Fibroblast of skin of right biceps (primary cell): Measurements from ENCODE around the gene OSM.

Source experiments
- DNase-seq: peaks from one replicate; pipeline ENCODE4 v3.0.0-alpha.2; 2013

The OSM gene

DNA sequence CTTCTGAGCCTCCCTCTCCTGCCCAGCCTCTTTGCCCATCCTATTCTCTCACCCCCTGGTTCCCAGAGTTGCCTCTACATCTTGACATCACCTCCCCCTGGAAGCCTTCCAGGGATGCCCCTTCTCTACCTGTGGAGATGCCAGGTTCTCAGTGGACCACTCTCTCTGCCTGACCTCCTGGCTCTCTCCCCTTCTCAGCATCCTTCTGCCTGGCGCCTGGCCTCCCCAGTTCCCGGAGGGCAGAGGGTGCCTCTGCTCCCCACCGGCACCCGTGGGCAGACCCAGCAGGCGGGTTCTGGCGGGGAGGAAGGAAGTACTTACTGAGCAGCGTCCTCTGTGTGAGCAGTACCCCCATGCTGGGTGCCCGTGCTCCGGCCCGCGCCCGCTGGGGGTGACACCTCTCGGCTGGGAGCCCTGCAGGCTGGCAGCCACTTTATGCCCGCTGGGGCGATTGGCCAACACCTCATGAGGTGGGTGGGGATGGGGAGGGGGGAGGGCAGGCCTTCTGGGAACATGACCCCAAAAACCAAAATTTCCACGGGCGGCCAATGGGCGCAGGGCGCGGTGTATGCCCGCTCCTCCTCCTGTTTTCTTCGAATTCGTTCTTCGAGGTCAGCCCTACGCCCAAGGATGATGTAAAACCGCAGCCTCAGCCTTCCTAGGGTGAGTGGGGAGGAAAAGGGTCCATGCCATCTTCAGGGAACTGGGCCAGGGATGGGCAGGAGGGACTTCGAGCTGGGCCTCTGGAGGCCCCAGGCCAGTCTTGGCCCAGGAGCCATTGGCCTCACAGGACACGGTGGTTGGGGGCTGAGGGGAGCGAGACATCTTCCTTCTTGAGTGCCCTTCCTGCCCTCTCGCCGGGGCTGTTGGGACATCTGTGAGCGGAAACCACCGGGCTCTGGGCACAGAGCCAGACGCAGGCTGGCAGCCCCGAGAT is at the start of gene OSM:
OSM (minus strand) TSS at position 407 of the 937 bp plus-strand sequence; CDS start at position 355, 52 bp downstream.
- no peak for DNase-seq

DNA sequence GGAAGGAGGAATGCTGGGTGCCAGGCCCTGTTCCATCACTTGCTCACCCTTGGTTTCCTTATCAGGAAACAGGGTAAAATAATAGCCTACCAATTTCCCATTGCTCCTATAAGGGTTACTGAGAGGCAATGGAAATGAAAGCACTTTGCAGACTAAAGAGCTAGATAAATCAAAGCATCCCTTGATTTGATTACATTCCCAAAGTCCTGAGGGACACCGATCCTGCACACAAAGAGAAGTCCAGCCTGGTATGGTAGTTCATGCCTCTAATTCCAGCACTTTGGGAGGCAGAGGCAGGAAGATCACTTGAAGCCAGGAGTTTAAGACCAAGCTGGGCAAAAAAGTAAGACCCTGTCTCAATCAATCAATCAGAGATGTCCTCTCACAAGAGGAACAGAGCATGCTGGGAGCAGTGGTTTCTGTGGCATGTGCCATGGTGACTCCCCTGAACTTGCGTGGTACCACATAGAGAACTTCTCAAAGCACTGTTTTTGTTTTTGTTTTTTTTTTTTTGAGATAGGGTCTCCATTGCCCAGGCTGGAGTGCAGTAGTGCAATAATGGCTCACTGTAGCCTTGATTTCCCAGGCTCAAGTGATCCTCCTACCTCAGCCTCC is 49.4 kb upstream of the OSM start:
- DNase-seq, result no peak

DNA sequence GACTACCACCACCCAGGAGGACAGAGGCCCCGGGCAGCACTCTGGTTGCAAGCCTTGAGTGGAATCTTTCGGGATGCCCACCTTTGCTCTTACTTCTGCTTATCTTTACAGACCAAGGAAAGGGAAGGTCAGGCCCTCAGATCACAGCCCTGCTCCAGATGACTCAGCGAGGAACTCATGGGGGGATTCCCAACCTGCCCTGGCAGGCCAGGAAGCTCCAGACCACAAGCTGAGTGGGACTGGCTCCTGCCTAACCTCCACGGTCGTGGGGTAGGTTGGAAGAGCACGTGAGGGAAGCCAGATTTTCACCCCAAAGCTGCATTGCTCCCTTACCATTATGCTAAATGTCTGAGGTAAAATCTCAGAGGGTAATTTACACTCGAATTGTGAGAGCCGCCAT is 48.3 kb upstream of the OSM start:
- DNase-seq, result peak; percentile 32

DNA sequence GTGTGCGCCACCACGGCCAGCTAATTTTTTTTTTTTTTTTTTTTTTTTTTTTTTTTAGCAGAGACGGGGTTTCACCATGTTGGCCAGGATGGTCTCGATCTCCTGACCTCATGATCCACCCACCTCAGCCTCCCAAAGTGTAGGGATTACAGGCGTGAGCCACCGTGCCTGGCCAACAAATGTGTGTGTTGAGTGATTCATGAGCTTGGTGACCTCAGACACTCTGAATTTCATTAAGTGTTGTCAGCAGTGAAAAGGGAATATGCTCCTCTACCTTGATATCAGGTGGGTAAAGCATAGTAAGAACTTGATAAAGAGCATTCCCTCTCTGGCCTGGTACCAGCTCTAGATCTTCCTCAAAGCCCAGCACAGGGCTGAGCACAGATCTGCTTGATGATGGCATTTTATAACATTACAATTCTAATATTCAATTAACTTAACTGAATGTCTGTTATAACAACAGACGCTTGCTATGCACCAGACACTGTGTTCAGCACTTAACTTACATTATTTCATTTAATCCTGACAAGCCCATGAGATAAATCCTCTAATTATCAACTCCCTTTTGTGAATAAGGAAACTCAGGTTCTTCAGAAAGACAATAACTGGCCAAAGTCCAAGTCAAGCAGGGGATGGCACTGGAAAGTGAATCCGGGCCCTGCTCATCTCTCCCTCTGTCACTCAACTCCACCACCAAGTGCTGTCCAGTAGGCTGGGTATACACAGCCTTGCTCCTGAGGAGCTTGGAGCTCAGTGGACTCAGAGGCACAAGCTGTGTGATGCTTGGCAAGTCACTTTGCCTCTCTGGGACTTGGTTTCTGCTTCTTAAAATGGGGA is 47.1 kb upstream of the OSM start:
- no peak for DNase-seq

DNA sequence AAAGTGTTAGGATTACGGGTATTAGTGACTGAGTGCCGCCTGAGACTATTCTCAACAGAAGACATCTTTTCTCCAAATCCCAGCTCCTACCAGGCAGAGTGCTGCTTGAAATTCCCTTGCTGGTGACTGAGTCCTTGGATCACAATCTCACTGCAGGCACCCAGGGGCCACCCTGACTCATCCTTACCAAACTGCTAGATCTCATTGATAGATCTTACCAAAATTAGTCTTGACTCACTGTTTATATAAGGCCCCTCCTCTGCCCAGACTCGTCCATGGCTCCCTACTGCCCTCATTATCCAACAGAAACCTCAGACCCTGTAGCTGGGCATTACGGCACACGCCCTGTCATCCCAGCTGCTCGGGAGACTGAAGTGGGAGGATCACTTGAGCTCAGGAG is 45.4 kb upstream of the OSM start:
- peak; percentile 81 for DNase-seq

DNA sequence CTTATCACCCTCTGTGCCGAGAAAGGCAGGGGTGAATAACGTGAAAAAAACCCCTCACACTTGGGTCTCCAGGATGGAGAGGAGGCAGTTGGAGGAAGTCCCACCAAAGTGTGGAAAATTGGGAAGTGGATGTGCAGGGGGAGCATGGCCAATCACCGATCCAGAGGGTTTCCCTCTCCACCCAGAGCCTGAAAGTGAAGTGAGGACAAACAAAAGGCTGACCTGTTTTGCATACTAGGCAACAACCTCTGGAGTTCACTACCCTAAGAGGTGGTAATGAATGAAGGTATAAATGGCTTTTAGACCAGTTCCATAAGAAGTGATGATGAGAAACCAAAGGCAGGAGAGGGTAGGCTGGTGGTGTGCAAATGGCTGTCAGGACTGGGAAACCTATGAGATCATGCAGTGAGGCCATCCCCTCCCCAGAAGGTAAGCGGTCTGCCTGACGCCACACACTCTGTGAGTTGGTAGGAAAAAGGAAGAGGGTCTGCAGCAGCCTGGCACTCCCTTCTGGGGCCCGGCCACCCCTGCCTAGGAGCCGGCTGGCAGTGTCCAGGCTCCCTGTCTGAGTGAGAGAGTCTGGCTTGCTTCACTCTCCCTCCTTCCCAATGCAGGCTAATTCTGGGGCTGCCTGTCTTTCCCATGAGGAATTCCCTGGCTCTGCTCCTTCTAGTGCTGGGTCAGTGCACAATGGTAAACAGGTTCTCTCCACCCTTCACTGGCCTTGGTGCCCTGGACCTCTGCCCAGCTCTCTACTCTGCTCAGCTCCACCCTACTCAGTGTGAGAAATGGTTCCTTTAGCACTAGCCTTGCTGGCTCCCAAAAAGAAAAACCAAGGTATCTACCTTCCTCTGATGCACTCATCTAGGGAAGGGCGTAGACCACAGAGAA is 44.5 kb upstream of the OSM start:
- peak; percentile 28 for DNase-seq

DNA sequence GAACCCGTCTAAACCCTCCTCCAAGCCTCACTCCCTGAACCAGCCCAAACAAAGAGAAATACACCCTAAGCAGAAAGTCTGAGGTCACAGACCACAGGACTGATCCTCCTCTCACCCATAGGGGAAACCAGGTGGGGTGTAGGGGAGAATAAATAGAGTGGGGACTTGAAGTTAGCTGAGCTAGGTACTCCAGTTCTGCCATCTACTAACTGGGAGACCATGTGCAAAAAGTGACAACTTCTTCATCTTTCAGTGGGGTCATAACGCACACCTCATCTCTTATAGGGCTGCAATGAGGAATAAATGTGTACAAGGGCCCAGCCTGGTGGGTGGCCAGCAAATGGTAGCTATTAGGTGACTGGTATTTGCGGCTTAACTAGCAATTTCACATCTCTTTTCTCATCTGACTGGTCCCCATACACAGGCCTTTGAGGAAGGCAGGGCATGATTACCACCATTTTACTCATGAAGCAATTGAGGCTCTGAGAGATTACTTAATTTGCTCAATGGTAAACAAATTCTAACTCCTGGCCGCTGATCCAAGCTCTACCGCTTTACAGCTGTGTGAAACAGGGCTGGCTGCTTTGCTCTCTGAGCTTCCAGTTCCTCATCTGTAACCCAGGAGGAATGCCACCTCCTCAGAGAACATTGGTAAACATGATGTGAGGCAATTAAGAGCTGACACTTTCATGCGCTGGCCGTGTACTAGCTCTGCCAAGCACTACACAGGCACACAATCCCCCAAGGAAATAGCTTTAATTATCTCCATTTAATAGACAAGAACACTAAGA is 43.5 kb upstream of the OSM start:
- peak; percentile 45 for DNase-seq

DNA sequence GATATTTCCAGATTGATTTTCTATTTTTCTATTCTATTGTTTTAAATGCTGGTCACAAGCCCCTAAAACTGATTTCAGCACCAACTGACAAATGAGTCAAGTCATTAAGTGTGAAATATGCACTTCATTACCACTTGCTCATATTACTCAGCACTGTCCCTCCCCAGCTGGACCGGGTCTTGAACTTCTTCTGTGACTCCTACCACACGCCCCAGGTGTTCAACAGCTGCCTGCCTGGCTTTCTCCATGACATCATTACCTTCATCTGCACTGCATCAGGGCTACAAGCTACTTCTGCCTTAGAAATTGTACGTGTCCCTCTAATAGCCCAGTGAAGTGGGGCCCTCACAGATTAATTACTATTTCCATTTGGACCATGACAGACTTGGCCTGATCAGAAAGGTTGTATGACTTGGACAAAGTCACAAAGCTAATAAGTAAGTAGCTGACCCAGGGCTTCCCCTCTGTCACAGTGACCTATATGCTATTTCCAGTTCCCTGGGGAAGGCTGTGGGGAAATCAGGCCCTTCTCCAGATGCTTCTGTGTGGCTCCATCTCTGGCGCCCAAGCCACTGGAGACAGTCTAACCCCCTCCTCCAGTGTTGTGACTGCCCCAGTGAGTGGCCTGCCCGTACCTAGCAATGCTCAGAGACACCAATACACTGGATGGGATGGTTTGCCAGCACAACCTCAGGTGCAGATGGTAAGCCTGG is 42.0 kb upstream of the OSM start:
- peak; percentile 53 for DNase-seq

DNA sequence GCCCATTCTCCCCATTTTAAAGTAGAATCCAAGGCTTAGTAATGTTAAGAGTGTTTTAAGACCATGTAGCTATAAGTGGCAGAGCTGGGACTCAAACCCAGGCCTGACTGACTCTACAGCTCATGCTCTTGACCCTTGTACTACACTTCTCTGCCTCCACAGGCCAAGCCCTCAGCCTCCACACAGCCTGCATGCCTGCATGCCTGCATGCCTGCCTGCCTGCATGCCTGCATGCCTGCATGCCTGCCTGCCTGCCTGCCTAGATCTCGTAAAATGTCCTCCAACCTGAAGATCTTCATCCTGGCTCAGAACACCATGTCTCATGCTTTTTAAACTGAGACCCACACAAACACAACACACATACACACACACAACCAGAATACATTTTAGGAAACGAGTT is 41.4 kb upstream of the OSM start:
- DNase-seq, result no peak

DNA sequence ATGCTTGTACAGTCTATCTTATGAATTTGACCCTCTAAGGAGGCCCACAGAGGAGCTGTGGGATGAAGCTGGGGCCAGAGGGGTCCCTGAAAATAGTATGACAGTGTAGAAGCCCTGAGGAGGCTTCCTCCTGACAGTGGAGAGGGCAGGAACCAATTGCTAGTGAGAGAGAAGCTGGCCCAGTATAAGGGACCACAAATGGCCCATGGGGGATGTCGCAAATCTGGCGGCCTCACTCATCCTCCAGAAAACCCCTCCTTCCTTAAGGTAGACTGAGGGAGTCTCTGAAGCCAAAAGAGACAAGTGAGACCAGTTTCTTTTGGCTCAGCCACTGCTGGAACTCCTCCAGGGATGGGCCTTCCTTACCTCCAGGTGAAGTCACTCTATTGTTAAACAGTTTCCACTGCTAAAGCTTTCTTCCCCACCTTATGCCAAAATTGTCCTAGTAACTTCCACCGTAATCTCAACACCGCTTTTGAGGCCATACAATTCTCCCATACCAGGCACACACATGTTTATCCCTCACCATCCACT is 40.5 kb upstream of the OSM start:
- no peak for DNase-seq

DNA sequence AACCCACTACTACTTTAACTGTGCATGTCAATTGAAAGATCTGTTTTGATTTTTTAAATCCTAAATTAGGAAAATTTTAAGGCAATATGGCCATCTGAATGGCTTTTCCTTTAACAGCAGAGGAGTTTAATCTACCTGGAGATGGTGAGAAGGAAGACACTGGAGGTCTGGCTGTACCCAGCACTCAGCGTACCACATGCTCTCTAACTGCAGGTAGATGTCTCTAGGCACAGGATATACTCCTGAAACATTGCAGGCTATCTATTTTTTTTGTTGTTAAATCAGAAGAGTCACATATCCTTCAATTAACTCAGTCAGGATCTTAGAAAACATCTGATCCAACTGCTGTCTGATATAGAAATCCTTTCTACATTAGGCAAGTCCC is 40.0 kb upstream of the OSM start:
- no peak for DNase-seq

DNA sequence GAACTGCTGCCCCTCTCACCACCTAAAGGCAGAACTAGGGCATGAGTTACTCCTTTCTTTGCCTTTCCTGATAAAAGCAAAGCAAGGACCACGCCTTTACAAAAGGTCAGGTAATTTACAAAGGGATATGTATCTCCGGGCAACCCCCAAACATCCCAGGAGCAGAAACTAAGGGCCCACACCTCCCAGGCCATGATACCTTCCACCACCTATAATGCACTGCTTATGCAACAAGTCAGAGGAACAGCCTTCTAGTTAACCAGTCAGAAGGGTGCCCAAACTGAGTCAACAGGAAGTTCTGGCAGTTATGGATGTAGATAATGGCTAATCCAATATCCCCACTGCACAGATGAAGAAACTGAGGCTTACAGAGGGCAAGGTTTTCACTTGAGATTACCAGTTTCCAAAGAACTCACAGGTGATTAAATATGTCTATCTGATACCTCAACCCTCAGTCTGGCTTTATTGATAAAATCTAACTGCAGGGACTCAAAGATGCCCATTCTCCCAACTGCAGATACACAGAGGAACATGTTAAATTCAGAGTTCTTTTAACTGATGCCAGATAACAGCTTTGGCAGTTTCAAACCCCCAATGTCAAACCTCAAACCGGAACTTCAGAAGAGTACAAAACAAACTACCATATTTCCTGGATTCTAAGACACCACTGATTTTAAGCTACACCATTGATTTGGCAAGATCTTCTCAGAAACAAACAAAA is 39.4 kb upstream of the OSM start:
- DNase-seq, result no peak

DNA sequence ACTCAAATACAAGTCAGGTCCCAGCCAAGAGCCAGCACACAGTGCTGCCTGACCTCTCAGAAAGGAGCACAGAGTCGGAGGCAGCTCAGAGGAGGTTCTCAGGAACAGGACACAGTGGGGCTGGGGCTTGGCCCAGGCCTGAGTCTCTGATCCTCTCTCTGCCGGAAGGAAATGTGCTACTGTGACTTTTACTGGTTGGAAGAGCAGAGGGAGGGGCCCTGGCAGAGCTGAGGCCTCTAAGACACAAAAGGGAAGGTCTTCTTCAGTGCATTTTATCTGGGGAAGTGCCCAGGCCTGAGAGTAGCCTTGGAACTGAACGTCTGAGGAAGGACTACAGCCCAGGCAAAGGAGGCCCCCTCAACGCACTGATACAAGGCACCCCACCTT is 38.9 kb upstream of the OSM start:
- no peak for DNase-seq

DNA sequence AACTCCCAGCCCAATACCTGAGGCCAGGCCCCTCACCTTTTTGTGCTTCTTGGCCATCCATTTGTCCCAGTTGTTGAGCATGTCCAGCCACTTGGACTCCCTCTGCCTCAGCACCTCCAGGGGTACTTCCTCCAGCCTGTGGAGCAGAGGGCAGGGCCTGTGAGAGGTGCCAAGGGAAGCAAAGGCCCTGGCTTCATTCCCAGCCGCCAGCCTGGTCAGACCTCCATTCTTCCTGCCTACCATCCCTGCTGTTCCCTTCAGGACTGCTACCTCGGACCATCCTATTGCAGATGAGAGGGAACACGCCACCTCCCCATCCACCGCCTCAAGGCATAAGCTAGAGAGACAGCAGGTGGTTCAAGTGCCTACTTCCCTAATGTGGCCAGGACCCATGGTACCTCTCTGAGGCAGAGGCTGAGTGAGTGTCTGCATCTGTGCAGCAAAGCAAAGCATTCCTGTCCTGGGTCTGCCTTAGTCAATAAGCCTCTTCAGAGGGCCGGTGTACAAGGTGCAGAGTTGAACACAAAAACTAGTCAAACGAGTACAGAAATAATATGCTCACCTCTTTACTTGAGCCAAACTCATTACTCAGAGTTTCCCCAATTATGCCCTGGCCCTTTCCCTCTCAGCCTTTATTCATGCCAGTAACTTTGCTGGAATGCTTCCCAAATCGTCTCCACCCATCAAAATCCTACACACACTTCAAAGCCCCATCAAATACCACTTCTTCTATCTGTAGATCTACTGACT is 38.0 kb upstream of the OSM start:
- DNase-seq, result no peak

DNA sequence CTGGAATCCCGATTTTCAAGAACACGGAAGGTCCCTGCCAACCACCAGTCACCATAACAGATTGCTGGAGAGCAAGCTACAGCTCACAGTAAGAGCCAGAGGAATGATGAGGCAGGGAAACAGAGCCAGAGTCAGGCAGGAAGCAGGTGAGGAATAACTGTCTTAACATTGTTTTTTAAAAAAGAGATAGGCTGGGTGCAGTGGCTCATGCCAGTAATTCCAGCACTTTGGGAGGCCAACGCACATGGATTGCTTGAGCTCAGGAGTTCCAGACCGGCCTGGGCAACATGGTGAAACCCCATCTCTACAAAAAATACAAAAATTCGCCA is 36.1 kb upstream of the OSM start:
- DNase-seq, result no peak

DNA sequence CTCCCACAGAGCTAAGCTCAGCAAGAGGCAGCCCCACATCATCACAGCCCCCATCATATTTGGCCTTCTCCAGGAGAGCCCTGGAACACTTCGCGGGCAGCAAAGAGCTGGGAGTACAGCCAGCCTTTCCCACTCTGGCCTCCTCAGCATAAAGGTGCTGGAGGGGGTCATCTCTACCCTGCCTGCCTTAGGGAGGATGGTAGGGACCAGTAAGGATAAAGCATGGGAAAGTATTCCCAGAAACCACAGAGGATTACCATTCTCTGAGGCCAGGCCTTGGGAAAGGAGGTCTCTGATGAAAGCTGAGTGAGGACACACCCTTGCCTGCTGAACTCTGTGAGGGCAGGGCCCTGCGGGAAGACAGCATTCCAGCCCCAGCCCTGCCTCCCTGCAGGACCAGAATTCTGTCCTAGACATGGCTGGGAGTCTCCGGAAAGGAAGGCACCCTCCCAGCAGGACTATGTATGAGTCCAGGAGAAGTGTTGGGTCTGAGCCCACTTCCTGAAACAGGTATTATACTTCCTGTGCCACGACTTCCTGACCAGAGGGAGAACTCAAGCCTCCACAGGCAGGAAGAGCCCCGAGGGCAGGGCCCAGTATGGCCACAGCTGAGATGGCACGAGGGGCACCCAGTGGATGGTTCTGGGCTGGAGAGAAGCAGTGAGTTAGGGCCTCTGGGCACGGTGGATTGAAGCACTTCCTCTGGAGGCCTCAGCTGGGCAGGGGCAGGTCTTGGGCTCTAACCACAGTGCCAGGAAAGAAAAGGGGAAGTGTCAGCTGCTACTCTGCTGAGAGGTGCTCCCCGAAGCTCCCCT is 35.6 kb upstream of the OSM start:
- DNase-seq, result peak; percentile 60

DNA sequence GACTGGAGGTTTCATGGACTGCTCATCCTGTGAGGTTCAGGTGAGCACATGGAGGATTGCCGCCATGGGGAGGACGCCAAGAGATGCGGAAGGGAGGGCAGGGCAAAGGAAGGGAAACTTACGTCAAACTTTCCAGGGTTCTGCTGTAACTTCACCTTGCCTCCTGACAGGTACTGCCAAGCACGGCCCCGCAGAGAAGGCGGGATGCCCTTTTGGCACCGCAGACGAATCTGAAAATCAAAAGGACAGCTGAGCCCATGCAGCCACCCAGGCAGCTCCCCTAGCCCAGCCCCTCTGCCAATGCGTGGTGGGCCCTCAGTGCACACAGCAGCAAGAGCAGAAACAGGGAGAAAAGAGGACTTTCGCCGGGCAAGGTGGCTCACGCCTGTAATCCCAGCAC is 32.7 kb upstream of the OSM start:
- DNase-seq, result no peak

DNA sequence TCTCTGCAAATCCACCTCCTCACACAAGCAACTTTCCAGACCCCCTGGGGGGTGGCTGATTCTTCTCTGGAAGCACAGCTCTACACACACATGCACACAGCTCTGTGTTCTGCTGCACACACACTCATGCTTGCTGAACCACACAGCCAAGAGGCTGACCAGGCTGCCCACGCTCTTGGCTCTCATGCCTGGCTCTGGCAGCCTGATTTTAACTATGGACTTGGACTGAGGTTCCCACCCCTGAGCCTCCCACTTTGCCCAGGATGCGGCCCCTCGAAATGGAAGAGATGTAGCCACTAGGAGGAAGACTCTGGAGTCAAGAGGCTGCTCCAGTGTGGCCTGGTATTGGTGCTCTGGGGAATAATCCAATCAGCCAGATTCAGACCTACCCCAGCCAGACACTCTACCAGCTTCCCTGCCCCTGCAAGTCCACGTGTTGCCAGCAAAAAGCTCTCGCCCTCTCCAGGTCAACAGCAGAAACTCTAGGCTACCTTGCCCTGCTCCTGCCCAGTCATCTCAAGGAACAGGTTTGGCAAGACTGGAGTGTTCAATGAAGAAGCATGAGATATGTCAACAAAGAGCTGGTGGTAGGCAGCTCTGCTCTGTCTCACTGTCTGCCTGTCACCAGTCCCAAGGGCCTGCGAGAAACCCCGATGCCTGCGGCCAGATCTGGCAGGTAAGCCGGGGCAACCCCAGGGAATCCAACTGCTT is 31.5 kb upstream of the OSM start:
- no peak for DNase-seq
